Endothelial cell of umbilical vein (primary cell): ENCODE measurements around the gene SPP2.

Experiments
- CTCF ChIP-seq, 2 donors: IDR thresholded peaks; 1 replicate in 1 of 2; 2 replicates in 1 of 2; pipeline ENCODE4 v1.5.1; 2011; ENCODE audit warnings: low read length in 2 of 2, mild to moderate bottlenecking in 2 of 2, moderate library complexity in 2 of 2, control low read depth in 1 of 2, inconsistent platforms in 1 of 2, low read depth in 1 of 2; ENCODE audit not compliant: insufficient read depth in 1 of 2; ENCODE audit errors: extremely low read depth in 1 of 2
- EZH2 ChIP-seq: IDR thresholded peaks from 2 replicates; pipeline ENCODE4 v1.6.1; 2012; ENCODE audit warnings: borderline replicate concordance, low read depth, mild to moderate bottlenecking, moderate library complexity, low read length, inconsistent platforms; ENCODE audit not compliant: severe bottlenecking
- FOS ChIP-seq: IDR thresholded peaks from 2 replicates; pipeline ENCODE4 v1.6.1; 2011; ENCODE audit warnings: mild to moderate bottlenecking, low read length, moderate library complexity, borderline replicate concordance; ENCODE audit not compliant: insufficient read depth
- GATA2 ChIP-seq: IDR thresholded peaks from 2 replicates; pipeline ENCODE4 v1.7.0; 2011; ENCODE audit warnings: low read depth, mild to moderate bottlenecking, moderate library complexity, mixed read lengths, low read length; ENCODE audit not compliant: insufficient read length, insufficient read depth
- JUN ChIP-seq: IDR thresholded peaks from 2 replicates; pipeline ENCODE4 v1.6.1; 2011; ENCODE audit warnings: borderline replicate concordance, low read depth; ENCODE audit not compliant: insufficient read length, insufficient read depth
- MAX ChIP-seq: IDR thresholded peaks from 2 replicates; pipeline ENCODE4 v1.6.1; 2011; ENCODE audit not compliant: insufficient read depth, insufficient read length
- MYC ChIP-seq: IDR thresholded peaks from one replicate; pipeline ENCODE4 v1.6.1; 2011; ENCODE audit warnings: mild to moderate bottlenecking, low read depth, low read length
- POLR2A ChIP-seq: IDR thresholded peaks from 2 replicates; pipeline ENCODE4 v1.6.1; 2012; ENCODE audit warnings: low read depth, mild to moderate bottlenecking, control low read depth, low read length
- POLR2AphosphoS5 ChIP-seq: IDR thresholded peaks from 2 replicates; pipeline ENCODE4 v1.6.1; 2012; ENCODE audit warnings: low read depth, mild to moderate bottlenecking, control low read depth, low read length, moderate library complexity; ENCODE audit not compliant: insufficient read depth

- TF ChIP-seq POLR2A (no peak), CTCF (IDR thresholded peaks at IDR 0.05; ENCODE audit: extremely low read depth in 1 of 2, insufficient read depth in 1 of 2, low read depth in 1 of 2, low read length in 2 of 2) (no peak), MYC (no peak), POLR2AphosphoS5 (no peak), EZH2 (no peak), MAX (no peak), JUN (no peak), GATA2 (no peak), FOS (no peak)
Measured at GRCh38 chr2:234092344-234092743, 41.8 kb downstream of the SPP2 start.
